Uterus (tissue), 4 donors: Measurements from ENCODE around the gene CDKAL1. TPM values are rescaled to one million over a fixed set of nuclear protein-coding genes. Genes with fewer than 3 reads are reported as not detected.

ENCODE experiments used
- DNase-seq, 2 donors: peaks; one replicate each; pipeline ENCODE4 v3.0.0-alpha.2; 2019 to 2020
- H3K27ac ChIP-seq, 2 donors: fragments of 200-600 bp; sonication (generic); 1 replicate in 1 of 2; 2 replicates in 1 of 2; pipeline ENCODE4 v1.5.1; 2016 to 2018
- H3K27me3 ChIP-seq, 2 donors: fragments of 200-600 bp; sonication (generic); one replicate each; pipeline ENCODE4 v1.5.1; 2018 to 2019; ENCODE audit warnings: control low read depth in 1 of 2
- H3K36me3 ChIP-seq, 2 donors: fragments of 200-600 bp; sonication (generic); one replicate each; pipeline ENCODE4 v1.5.1; 2019; ENCODE audit warnings: control low read depth in 1 of 2
- H3K4me1 ChIP-seq, 2 donors: fragments of 200-600 bp; sonication (generic); one replicate each; pipeline ENCODE4 v1.5.1; 2018 to 2019; ENCODE audit warnings: control low read depth in 1 of 2
- H3K4me3 ChIP-seq, 2 donors: fragments of 200-600 bp; sonication (generic); 1 replicate in 1 of 2; 2 replicates in 1 of 2; pipeline ENCODE4 v1.5.1; 2018 to 2019; ENCODE audit warnings: mild to moderate bottlenecking in 1 of 2
- H3K9me3 ChIP-seq, 2 donors: fragments of 200-600 bp; sonication (generic); one replicate each; pipeline ENCODE4 v1.5.1; 2019; ENCODE audit warnings: control low read depth in 1 of 2
- CTCF ChIP-seq, 4 experiments: fragments of 200-600 bp in 2 of 4; fragments of 450-650 bp in 2 of 4; sonication (generic) in 2 of 4; IDR thresholded peaks; one replicate each; pipeline ENCODE4 v1.5.1; 2016 to 2019; ENCODE audit warnings: antibody characterized with exemption in 4 of 4, mild to moderate bottlenecking in 2 of 4, moderate library complexity in 1 of 4
- POLR2A ChIP-seq, 2 donors: fragments of 450-650 bp; IDR thresholded peaks; one replicate each; pipeline ENCODE4 v1.6.1; 2016; ENCODE audit warnings: antibody characterized with exemption in 2 of 2, mild to moderate bottlenecking in 1 of 2, moderate library complexity in 1 of 2
- intact Hi-C: fragments of 100-400 bp; cut with DNase I; formaldehyde crosslinking; loops from one replicate; pipeline ENCODE4 v1.15.1; 2023; ENCODE audit warnings: low total_unique reads
- total RNA-seq, 4 donors: library from RNA; depleted of rRNA in 3 of 4; stranded (reverse); fragments of >200 nt in 3 of 4; gene quantifications; one replicate each; pipeline versions ENCODE4 v1.1.0 to v1.2.4, GENCODE V29; 2014 to 2023
- donor health status: DM: yes; HTN: yes; CAD: no.

The CDKAL1 gene
- total RNA-seq, 4 donors from 2014 or later = 5.0 to 51.7 (median 18.9) TPM

GRCh38 chr6:20840675-20841074 lies 306.4 kb downstream of the CDKAL1 start:
- Histone ChIP-seq H3K9me3 (no peaks in the 10 kb centered on the region), H3K27ac (no peak overlapping the region), H3K36me3 (no peaks in the 10 kb centered on the region), H3K4me1 (no peaks in the 10 kb centered on the region), H3K4me3 (no peak overlapping the region), H3K27me3 (no peaks in the 10 kb centered on the region)
- DNase-seq = no peak
- TF ChIP-seq CTCF (IDR thresholded peaks at IDR 0.05) (no peak), POLR2A (IDR thresholded peaks at IDR 0.05) (no peak)
- intact Hi-C loops = no loop called here

DNA sequence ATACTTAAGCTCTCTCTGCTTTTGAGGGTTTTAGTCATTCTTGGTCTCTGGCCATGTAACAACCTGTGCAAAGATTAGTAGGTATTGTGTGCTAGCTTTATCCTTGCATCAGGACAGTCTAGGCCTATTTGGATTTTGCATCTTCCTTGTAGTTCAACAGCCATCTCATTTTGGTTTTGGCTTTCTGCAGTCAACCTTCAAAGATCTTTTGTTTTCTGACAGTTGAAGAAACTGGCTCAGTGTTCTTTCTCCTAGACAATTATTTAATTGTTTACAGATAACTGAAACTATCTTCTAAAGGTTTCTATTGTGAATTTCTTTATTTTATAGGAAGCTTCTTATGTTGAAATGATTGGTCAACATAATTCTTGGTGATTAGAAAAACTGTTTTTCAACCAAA lies 307.5 kb downstream of the CDKAL1 start:
- H3K36me3 ChIP-seq = no peaks in the 10 kb centered on the region
- DNase-seq = no peak
- intact Hi-C loops = no loop called here
- no peak overlapping the region for H3K27ac ChIP-seq
- H3K9me3 ChIP-seq = no peaks in the 10 kb centered on the region
- no peaks in the 10 kb centered on the region for H3K27me3 ChIP-seq
- H3K4me1 ChIP-seq = no peaks in the 10 kb centered on the region
- no peak for TF ChIP-seq POLR2A (IDR thresholded peaks at IDR 0.05)
- TF ChIP-seq CTCF (IDR thresholded peaks at IDR 0.05) = no peak
- H3K4me3 ChIP-seq = no peak overlapping the region

GRCh38 chr6:20845592-20845991 lies 311.3 kb downstream of the CDKAL1 start:
- DNase-seq = no peak
- Histone ChIP-seq H3K36me3 (no peaks in the 10 kb centered on the region), H3K4me1 (no peaks in the 10 kb centered on the region), H3K27ac (no peak overlapping the region), H3K27me3 (no peaks in the 10 kb centered on the region), H3K9me3 (no peaks in the 10 kb centered on the region), H3K4me3 (no peak overlapping the region)
- TF ChIP-seq POLR2A (IDR thresholded peaks at IDR 0.05) (no peak), CTCF (IDR thresholded peaks at IDR 0.05) (no peak)
- intact Hi-C loops = no loop called here

- no peaks in the 10 kb centered on the region for H3K27me3 ChIP-seq
- H3K4me3 ChIP-seq = no peak overlapping the region
- H3K36me3 ChIP-seq = no peaks in the 10 kb centered on the region
- intact Hi-C loops = no loop called here
- no peak for DNase-seq
- H3K27ac ChIP-seq = no peak overlapping the region
- no peak for TF ChIP-seq POLR2A (IDR thresholded peaks at IDR 0.05)
- no peak for TF ChIP-seq CTCF (IDR thresholded peaks at IDR 0.05)
- H3K9me3 ChIP-seq = no peaks in the 10 kb centered on the region
- H3K4me1 ChIP-seq = no peaks in the 10 kb centered on the region
Observed at GRCh38 chr6:20846602-20847028, 312.4 kb downstream of the CDKAL1 start.

- H3K36me3 ChIP-seq = no peaks in the 10 kb centered on the region
- intact Hi-C loops = no loop called here
- H3K4me1 ChIP-seq = no peaks in the 10 kb centered on the region
- TF ChIP-seq CTCF (IDR thresholded peaks at IDR 0.05) (no peak), POLR2A (IDR thresholded peaks at IDR 0.05) (no peak)
- no peak overlapping the region for H3K27ac ChIP-seq
- no peak for DNase-seq
- H3K9me3 ChIP-seq = no peaks in the 10 kb centered on the region
- no peaks in the 10 kb centered on the region for H3K27me3 ChIP-seq
- no peak overlapping the region for H3K4me3 ChIP-seq
Observed at GRCh38 chr6:20847904-20848303, 313.6 kb downstream of the CDKAL1 start.
